Gastrocnemius medialis (tissue), 4 donors: ENCODE data around the gene TP73.

Source experiments
- CTCF ChIP-seq, 5 experiments: fragments of 450-650 bp in 3 of 5; fragments of 200-600 bp in 2 of 5; sonication (generic) in 2 of 5; IDR thresholded peaks in 4 of 5; conservative IDR thresholded peaks in 1 of 5; 1 replicate in 4 of 5; 2 replicates in 1 of 5; pipeline ENCODE4 v1.5.1; 2016 to 2019; ENCODE audit warnings: antibody characterized with exemption in 5 of 5, mild to moderate bottlenecking in 3 of 5, moderate library complexity in 3 of 5
- POLR2A ChIP-seq, 2 donors: fragments of 450-650 bp; IDR thresholded peaks; one replicate each; pipeline ENCODE4 v1.6.1; 2017; ENCODE audit warnings: antibody characterized with exemption in 2 of 2, mild to moderate bottlenecking in 2 of 2, moderate library complexity in 2 of 2

GRCh38 chr1:3639397-3639911, 12.9 kb upstream of the TP73 start:
- TF ChIP-seq CTCF (IDR thresholded peaks at IDR 0.05 in 4 of 5, conservative IDR thresholded peaks at IDR 0.05 in 1 of 5) = no peak
- no peak for TF ChIP-seq POLR2A (IDR thresholded peaks at IDR 0.05)
